GM19372 (cell line): ENCODE data around the gene CAMSAP2.

ENCODE experiments used
- ATAC-seq: cut with Tn5 transposase; IDR thresholded peaks from one replicate; pipeline ENCODE4 v1.9.1; 2021; ENCODE audit warnings: mild to moderate bottlenecking, low read depth, moderate library complexity; ENCODE audit not compliant: unreplicated experiment

The CAMSAP2 gene

GRCh38 chr1:200909757-200910239 lies 171.1 kb downstream of the CAMSAP2 start:
- ATAC-seq = no peak
